ES-I3 (cell line): ENCODE data around the gene LRRC47.
"Not testable (repeated sequence)": the region's sequence is repeated elsewhere in the genome, so short reads cannot be mapped to it uniquely, and the experiment has no call there.

Source experiments
- H3K36me3 ChIP-seq: 2 replicates; pipeline ENCODE4 v1.6.1; 2013; ENCODE audit warnings: mild to moderate bottlenecking, low read length, control low read depth, moderate library complexity; ENCODE audit not compliant: insufficient read depth
- H3K4me1 ChIP-seq: 2 replicates; pipeline ENCODE4 v1.6.1; 2013; ENCODE audit warnings: mild to moderate bottlenecking, control low read depth, low read length; ENCODE audit not compliant: insufficient read depth
- H3K9ac ChIP-seq: 2 replicates; pipeline ENCODE4 v1.6.1; 2013; ENCODE audit warnings: low read depth, mild to moderate bottlenecking, low read length, moderate library complexity
- H3K9me3 ChIP-seq: 2 replicates; pipeline ENCODE4 v1.6.1; 2013; ENCODE audit warnings: mild to moderate bottlenecking, low read length, moderate library complexity; ENCODE audit not compliant: control insufficient read depth, insufficient read depth

The LRRC47 gene

DNA sequence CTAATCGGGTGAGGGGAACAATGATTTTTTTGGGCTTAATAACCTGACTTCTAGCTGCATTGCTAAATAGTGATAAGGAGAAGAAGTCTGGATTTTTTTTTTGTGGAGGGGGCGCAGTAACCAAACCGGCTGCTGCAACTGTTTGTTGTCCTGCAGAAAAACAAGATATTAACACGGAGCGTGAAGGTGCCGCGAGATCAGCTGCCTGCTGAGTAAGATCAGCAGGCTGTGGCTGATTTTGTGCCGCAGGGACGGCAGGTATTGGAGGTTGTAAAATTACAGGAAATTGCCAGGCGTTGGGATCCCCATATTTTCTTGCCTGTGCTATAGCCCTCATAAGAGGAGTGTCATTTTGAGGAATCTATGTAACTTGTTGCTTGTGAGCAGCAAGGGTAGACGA, 8.7 kb upstream of the LRRC47 start:
- Histone ChIP-seq H3K4me1 (no peaks in the 10 kb centered on the region; the same call in 1 of the 2 replicates), H3K9ac (no peak overlapping the region), H3K36me3 (no peaks in the 10 kb centered on the region), H3K9me3 (no peaks in the 10 kb centered on the region)

DNA sequence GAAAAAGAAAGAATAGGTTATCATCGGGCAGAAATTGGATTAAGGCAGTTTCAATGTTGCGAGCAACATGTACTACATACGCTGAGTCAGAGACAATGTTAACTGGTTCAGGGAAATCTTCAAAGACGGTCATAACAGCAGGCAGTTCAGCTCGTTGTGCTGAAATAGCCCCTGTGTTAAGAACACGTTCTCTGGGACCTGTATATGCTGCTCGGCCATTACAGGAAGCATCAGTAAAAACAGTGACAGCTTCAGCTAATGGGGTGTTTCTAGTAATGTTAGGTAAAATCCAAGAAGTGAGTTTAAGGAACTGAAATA, 8.3 kb upstream of the LRRC47 start:
- not testable (repeated sequence) for H3K9ac ChIP-seq, H3K9me3 ChIP-seq, H3K4me1 ChIP-seq, H3K36me3 ChIP-seq

DNA sequence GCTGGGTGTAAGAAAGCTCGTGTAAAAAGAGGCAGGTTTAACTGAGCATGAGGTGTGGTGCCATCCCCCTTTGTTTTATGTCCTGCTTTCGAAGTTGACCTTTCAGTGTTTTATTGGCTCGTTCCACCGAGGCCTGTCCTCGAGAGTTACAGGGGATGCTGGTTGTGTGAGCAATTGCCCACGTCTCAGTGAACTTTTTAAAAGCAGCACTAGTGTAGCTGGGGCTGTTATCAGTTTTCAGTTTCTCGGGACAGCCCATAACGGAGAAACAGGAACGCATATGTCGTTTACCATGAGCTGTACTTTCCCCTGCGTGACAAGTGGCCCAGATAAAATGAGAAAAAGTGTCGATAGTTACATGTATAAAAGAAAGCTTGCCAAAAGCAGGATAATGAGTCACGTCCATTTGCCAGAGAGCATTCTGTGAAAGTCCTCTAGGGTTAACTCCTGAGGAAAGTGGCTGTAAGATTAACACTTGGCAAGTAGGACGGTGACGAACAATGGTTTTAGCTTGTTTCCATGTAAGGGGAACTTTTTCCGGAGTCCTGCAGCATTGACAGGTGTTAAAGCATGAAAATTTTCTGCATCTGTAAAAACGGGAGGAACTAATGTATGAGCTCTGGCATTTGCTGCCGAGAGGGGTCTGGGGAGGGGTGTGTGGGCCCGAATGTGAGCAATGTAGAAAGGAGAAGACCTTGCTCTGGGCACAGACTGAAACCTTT, 7.8 kb upstream of the LRRC47 start:
- no peaks in the 10 kb centered on the region for H3K9me3 ChIP-seq
- H3K9ac ChIP-seq: no peak overlapping the region
- H3K4me1 ChIP-seq: no peaks in the 10 kb centered on the region; the same call in 1 of the 2 replicates
- H3K36me3 ChIP-seq: no peaks in the 10 kb centered on the region

DNA sequence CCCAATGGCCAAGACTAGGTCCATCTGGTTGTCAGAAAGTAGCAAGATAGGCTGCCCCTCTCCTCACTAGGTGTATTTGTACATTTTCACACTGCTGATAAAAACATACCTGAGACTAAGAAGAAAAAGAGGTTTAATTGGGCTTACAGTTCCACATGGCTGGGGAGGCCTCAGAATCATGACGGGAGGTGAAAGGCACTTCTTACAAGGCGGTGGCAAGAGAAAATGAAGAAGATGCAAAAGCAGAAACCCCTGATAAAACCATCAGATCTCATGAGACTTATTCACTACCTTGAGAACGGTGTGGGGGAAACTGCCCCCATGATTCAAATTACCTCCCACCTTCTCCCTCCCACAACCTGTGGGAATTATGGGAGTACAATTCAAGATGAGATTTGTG, 4.5 kb upstream of the LRRC47 start:
- not testable (repeated sequence) for H3K4me1 ChIP-seq, H3K36me3 ChIP-seq, H3K9me3 ChIP-seq, H3K9ac ChIP-seq

- no peaks in the 10 kb centered on the region; the same call in 1 of the 2 replicates for H3K36me3 ChIP-seq
Measured at GRCh38 chr1:3799976-3800685, 3.8 kb upstream of the LRRC47 start.

DNA sequence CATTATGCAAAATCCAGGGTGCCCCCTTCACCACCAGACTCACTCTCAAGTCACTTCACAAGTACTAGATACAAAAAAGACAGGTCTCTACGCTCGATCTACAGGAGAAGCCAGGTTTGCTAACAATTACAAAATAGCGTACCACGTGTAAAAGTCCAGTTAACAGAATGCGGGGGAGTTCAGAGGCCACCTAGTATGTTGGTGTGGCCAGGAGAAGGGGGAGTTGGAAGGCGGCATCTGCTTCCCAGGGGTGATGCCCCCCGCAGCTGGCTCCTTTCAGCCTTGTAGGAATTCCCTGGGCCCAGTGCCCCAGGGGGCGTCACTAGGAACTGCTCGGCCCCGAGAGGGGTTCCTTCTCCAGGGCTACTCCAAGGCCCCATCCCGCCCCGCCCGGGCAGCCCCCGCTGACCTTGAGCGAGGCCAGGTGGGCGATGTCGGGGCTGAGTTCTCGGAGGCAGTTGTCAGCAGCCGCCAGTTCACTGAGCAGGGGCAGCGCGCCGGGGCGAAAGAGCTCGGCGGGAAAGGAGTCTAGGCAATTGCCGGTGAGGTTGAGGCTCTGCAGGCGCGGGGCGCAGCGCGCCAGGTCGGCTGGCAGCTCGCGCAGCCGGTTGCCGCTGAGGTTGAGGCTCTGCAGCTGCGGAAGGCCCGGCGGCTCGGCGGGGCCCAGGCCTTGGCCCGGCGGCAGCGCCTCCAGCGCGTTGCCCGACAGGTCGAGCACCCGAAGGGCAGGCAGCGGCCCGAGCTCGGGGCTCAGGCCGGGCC, 664 bp downstream of the LRRC47 start:
- Histone ChIP-seq H3K9me3 (no peaks in the 10 kb centered on the region), H3K9ac (peak overlapping the region; percentile 57), H3K4me1 (peaks cover 16% of the 10 kb centered on the region), H3K36me3 (peaks cover 8% of the 10 kb centered on the region)

More at GRCh38 chr1:3799976-3800685, 3.8 kb upstream of the LRRC47 start:
- Histone ChIP-seq H3K4me1 (peaks cover 1% of the 10 kb centered on the region; the same call in 1 of the 2 replicates), H3K9ac (no peak overlapping the region), H3K9me3 (no peaks in the 10 kb centered on the region)

DNA sequence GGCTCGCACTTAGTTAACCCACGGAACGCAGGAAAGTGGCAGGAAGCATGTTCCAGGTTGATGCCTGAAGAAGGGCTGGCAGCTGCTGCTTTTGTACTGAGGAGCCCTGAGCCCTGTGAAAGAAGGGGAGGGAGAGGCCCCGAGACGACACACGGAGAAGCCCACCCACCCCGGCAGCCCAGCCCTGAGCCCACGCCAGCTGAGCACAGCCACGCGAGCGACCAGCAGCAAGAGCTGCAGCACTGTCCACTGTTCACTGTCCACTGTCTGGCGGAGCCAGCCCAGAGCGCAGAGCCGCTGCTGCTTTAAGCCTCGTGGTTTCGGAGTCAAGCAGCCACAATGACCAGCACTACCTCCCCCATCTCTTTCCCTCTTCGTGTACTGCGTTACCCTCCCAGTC, 5.3 kb downstream of the LRRC47 start:
- Histone ChIP-seq H3K9me3 (no peaks in the 10 kb centered on the region), H3K36me3 (peaks cover 8% of the 10 kb centered on the region), H3K9ac (no peak overlapping the region), H3K4me1 (peaks cover 24% of the 10 kb centered on the region)

GRCh38 chr1:3790500-3790923, 5.8 kb downstream of the LRRC47 start:
- Histone ChIP-seq H3K9me3 (no peaks in the 10 kb centered on the region), H3K36me3 (peaks cover 10% of the 10 kb centered on the region), H3K9ac (no peak overlapping the region), H3K4me1 (peaks cover 24% of the 10 kb centered on the region)

DNA sequence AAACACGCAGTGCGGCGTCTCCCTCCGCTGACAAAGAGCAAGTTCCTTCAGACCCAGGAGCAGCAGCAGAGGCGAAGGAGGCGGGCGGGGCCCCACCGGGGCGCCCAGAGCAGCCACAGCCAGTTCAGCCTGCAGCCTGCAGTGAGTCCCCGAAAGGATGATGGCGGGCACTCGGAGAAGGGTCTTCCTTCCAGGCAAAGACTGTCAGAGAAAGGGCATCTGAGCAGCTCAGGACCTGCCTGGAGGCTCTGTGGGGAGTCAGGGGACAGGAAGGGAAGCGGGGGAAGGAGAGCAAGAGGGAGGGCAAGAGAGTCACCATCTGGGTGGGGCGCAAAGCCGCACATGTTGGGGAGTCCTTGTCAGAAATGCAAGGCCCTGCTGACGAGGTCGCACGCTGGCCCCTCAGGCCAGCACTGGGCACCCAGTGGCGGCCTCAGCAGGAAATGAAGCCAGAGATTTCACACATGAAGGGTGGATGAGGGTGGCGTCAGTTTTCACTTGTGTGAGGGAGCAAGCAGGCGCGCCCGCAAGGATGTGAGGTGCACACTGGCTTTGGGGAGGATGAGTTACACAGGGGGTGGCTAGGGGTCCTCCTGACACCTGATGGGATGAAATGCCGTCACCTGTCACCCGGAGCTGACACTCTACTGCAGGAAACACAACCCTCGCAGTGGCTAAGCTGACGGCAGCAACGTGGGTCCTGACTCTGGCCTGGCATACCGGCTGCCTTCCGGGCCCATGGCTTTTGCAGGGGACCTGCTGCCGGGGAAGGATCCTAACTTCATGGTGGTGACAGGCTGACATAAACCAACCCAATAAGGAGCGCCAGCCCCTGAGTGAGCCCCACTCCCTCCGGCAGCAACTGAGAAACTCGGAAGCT, 6.6 kb downstream of the LRRC47 start:
- no peak overlapping the region for H3K9ac ChIP-seq
- peaks cover 20% of the 10 kb centered on the region for H3K4me1 ChIP-seq
- no peaks in the 10 kb centered on the region for H3K9me3 ChIP-seq
- H3K36me3 ChIP-seq: peaks cover 13% of the 10 kb centered on the region

DNA sequence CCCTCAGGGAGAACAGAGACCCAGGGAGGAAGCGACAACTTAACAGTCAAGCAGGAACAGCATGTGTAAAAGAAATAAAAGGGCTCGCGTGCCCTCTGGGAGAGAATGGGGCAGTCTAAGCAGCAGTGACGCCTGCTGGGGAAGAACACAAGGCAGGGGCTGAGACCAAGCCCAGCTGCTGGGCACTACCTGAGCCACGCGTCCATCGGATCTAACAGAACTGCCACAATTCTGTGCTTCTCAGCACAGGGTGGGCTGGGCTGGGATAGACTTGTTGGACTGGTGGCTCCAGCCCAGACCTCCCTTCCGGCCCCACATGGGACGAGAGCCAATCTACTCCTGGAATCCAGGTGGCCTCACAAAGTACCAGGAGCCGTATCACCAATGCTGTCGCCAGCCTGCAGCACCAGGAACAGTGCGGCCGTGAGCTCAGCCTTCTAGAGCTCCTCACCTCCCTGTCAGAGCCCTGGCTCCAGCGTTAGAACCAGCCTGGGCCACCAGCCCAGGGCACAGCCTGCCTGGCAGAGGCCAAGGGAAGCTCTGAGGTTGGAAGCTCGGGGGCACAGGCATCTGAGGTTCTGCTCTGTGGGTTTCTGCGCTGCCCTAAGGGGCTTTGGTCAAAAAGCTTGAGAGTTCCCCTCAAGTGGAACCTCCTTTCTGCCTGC, 7.4 kb downstream of the LRRC47 start:
- Histone ChIP-seq H3K36me3 (peaks cover 20% of the 10 kb centered on the region), H3K4me1 (peaks cover 20% of the 10 kb centered on the region), H3K9me3 (no peaks in the 10 kb centered on the region), H3K9ac (no peak overlapping the region)

DNA sequence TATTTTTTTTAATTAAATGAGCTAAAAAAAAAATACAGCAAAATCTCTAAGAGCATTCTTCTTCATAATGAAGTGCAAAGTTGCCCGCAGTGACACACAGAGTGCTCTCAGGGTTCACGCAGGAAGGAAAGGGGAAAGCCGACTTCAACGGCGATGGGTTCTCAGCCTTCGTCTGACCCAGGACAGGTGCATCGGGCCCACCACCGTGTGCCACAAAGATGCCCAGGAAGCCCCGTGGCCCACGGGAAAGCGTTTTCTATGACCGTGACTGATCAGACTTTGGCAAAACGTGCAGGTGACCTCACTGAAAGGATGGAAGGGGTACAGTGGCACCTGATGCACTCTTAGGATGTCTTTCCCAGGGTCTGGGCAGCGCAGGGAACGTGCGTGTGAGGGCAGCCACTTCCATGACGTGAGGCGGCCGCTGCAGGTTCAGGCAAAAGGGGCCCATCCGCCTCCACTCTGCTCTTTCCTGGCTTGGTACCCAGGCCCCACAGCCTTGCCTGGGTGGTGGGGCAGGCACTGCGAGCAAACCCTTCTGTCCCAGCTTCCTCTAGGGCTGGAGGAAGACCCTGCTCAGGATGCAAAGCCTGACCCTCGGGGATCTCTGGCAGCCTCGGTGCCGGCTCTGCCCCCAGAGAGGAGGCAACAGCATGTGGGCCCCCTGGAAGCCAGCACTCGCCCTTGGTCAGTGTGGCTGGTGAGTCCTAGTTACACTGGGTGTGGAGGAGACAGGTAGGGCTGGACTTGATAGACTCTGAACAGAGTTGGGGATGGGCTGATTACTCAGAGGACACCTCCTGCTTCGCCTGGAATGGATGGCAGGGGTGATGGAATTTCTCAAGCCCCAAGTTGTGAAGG, 8.3 kb downstream of the LRRC47 start:
- H3K36me3 ChIP-seq: peaks cover 28% of the 10 kb centered on the region
- peaks cover 20% of the 10 kb centered on the region for H3K4me1 ChIP-seq
- no peaks in the 10 kb centered on the region for H3K9me3 ChIP-seq
- H3K9ac ChIP-seq: no peak overlapping the region

DNA sequence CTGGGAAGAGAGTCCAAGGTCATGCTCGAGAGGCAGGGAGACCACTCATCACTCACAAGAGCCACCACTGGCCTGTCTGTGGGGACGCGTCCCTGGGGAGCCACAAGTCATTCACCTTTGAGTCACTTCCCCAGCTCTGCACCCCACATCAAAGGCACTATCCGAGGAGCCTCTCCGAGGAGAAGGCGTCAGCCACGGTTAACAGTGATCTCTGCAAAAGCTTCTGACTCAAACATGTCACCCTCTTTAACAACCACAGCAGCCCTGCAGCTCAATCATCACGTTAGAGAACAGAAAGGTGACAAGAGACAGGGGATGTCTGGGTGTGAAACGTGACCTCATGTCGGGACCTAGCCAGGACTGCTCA, 9.0 kb downstream of the LRRC47 start:
- Histone ChIP-seq H3K36me3 (peaks cover 33% of the 10 kb centered on the region), H3K9ac (no peak overlapping the region), H3K4me1 (peaks cover 14% of the 10 kb centered on the region), H3K9me3 (no peaks in the 10 kb centered on the region)
